Mucosa of stomach (tissue), 1 donor: Measurements from ENCODE around the gene SLC17A2.
A peak's percentile ranks its signal among the peaks of the same experiment; 100 is the strongest.

Experiments used
- H3K27me3 ChIP-seq: one replicate; pipeline ENCODE4 v1.7.0; 2013; ENCODE audit warnings: mild to moderate bottlenecking, low read length; ENCODE audit not compliant: control insufficient read depth, insufficient read depth
- H3K36me3 ChIP-seq: one replicate; pipeline ENCODE4 v1.7.0; 2013; ENCODE audit warnings: low read length; ENCODE audit not compliant: control insufficient read depth, insufficient read depth
- H3K4me1 ChIP-seq: one replicate; pipeline ENCODE4 v1.7.0; 2013; ENCODE audit warnings: mild to moderate bottlenecking, low read length; ENCODE audit not compliant: control insufficient read depth, insufficient read depth
- H3K4me3 ChIP-seq: one replicate; pipeline ENCODE4 v1.7.0; 2013; ENCODE audit warnings: low read length
- H3K9ac ChIP-seq: one replicate; pipeline ENCODE4 v1.7.0; 2013; ENCODE audit warnings: mild to moderate bottlenecking, low read length, moderate library complexity
- H3K9me3 ChIP-seq: one replicate; pipeline ENCODE4 v1.7.0; 2013; ENCODE audit warnings: mild to moderate bottlenecking, low read length, moderate library complexity; ENCODE audit not compliant: control insufficient read depth
- donor health status: Pancreatic carcinoma.

Gene SLC17A2

GRCh38 chr6:25962149-25963127, 31.9 kb upstream of the SLC17A2 start, which contains the start of gene TRIM38:
Gene TRIM38 (plus strand): TSS chr6:25962802. CDS start chr6:25966523, 3,721 bp downstream.
- Histone ChIP-seq H3K9me3 (no peaks in the 10 kb centered on the region), H3K4me1 (peaks cover 9% of the 10 kb centered on the region), H3K4me3 (peak within 1 kb of the TSS; percentile 96), H3K27me3 (no peaks in the 10 kb centered on the region), H3K36me3 (no peaks in the 10 kb centered on the region), H3K9ac (peak within 1 kb of the TSS; percentile 96)

GRCh38 chr6:25961619-25962148, 31.2 kb upstream of the SLC17A2 start:
- H3K4me1 ChIP-seq = peaks cover 9% of the 10 kb centered on the region
- H3K36me3 ChIP-seq = no peaks in the 10 kb centered on the region
- no peak overlapping the region for H3K4me3 ChIP-seq
- H3K27me3 ChIP-seq = no peaks in the 10 kb centered on the region
- H3K9ac ChIP-seq = peak overlapping the region; percentile 96
- no peaks in the 10 kb centered on the region for H3K9me3 ChIP-seq

GRCh38 chr6:25960734-25961133, 30.2 kb upstream of the SLC17A2 start:
- Histone ChIP-seq H3K36me3 (no peaks in the 10 kb centered on the region), H3K4me1 (peaks cover 9% of the 10 kb centered on the region), H3K4me3 (no peak overlapping the region), H3K9ac (no peak overlapping the region), H3K9me3 (no peaks in the 10 kb centered on the region), H3K27me3 (no peaks in the 10 kb centered on the region)

DNA sequence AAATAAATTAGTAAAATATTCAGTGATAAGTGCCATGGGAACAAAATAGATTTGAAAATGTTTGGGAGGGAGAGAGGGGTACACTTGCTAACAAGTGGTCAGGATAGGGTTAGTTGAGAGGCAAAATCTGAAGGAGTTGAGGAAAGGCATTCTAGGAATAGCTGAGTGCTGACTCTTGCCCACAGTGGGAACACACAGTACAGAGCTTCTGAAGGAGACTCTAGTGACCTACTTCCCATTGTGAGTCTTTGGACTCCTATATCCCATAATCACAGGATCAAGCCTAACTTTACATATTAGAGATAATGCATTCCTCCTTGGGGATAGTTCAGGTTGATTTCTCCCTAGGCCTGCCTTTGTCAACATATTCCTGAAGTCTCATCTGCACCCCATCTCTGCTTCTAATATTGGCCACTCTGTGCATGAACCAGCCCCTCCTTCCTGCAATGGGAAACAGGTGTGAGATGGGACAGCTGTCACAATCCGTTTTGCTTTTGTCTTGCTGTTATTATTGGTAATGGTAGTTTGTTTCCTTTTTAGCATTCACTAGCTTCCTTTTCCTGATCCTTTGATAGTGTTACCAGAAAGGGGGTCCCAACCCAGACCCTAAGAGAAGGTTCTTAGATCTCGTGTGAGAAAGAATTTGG, 29.5 kb upstream of the SLC17A2 start:
- no peaks in the 10 kb centered on the region for H3K9me3 ChIP-seq
- peaks cover 9% of the 10 kb centered on the region for H3K4me1 ChIP-seq
- H3K36me3 ChIP-seq = no peaks in the 10 kb centered on the region
- H3K9ac ChIP-seq = no peak overlapping the region
- no peak overlapping the region for H3K4me3 ChIP-seq
- H3K27me3 ChIP-seq = no peaks in the 10 kb centered on the region

DNA sequence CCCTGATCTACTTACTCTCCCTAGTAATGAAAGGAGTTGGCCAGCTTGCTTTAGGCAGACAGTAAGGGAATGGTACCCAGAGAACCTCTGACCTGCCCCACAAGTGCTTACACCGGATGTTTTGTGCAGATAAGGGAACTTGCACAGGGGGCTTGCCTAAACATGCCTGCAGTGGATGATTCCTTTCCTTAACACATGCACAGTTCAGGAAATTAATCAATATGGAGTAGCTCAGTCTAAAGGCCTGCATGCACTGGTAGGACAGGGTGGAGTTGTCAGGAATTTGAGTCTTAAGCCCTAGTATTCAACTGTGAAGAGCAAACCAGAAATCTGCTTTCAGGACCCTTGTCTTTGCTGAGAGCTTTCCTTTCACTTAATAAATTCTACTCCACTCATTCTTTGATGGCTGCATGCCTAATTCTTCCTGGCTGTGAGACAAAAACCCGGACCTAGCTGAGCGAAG, 28.2 kb upstream of the SLC17A2 start:
- no peak overlapping the region for H3K4me3 ChIP-seq
- H3K36me3 ChIP-seq = no peaks in the 10 kb centered on the region
- no peaks in the 10 kb centered on the region for H3K27me3 ChIP-seq
- H3K9ac ChIP-seq = no peak overlapping the region
- no peaks in the 10 kb centered on the region for H3K9me3 ChIP-seq
- peaks cover 5% of the 10 kb centered on the region for H3K4me1 ChIP-seq

DNA sequence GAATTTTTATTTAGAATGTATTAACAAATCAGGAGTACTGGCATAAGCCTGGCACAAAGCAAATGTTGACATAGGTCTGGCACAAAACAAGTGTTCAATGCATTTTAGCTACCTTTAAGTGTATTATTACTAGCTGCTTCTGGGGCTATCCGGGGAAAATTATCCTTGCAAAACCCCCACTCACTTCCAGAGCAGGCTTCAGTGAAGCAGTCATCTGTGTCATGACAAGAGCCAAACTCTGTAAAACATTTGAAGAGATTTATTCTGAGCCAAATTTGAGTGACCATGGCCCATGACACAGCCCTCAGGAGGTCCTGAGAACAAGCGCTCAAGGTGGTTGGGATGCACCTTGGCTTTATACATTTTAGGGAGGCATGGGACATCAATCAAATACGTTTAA, 25.7 kb upstream of the SLC17A2 start:
- Histone ChIP-seq H3K27me3 (no peaks in the 10 kb centered on the region), H3K9me3 (no peaks in the 10 kb centered on the region), H3K4me1 (no peaks in the 10 kb centered on the region), H3K4me3 (no peak overlapping the region), H3K9ac (no peak overlapping the region), H3K36me3 (no peaks in the 10 kb centered on the region)

DNA sequence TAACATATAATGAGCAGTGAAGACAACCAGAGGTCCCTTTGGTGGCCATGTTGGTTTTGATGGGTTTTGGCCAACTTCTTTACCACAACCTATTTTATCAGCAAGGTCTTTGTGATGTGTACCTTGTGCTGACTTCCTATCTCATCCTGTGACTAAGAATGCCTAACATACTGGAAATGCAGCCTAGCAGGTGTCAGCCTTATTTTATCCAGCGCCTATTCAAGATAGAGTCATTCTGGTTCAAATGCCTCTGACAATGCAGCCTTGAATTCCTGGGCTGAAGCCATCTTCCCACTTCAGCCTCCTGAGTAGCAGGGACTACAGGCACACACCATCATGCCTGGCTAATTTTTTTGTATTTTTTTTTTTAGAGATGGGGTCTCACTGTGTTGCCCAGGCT, 24.3 kb upstream of the SLC17A2 start:
- no peaks in the 10 kb centered on the region for H3K27me3 ChIP-seq
- no peaks in the 10 kb centered on the region for H3K36me3 ChIP-seq
- H3K4me3 ChIP-seq = no peak overlapping the region

DNA sequence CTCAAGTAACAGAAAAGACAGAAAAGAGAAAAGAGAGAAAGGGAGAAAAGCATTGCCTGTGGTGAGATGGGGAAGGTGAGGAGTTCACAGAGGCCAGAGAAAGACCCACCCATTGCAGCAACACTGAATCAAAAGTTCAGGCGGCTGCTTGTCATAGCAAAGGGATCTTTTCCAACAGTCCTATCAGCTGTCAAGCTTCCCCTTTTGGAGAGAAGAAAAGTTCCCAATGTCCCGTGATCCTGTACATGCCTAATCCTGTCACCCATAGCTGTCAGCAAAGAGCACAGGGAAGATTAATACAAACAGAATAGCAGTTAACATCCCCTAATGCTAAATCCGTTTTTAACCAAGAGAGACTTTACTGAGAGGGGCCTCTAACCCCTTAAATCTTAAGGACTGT, 23.2 kb upstream of the SLC17A2 start:
- Histone ChIP-seq H3K9ac (no peak overlapping the region), H3K9me3 (no peaks in the 10 kb centered on the region), H3K4me3 (no peak overlapping the region), H3K36me3 (no peaks in the 10 kb centered on the region), H3K4me1 (no peaks in the 10 kb centered on the region), H3K27me3 (no peaks in the 10 kb centered on the region)

More for the DNA sequence above, 24.3 kb upstream of the SLC17A2 start:
- no peaks in the 10 kb centered on the region for H3K9me3 ChIP-seq
- no peaks in the 10 kb centered on the region for H3K4me1 ChIP-seq
- H3K9ac ChIP-seq = no peak overlapping the region

- Histone ChIP-seq H3K27me3 (no peaks in the 10 kb centered on the region), H3K9ac (no peak overlapping the region), H3K9me3 (no peaks in the 10 kb centered on the region), H3K36me3 (no peaks in the 10 kb centered on the region), H3K4me3 (no peak overlapping the region), H3K4me1 (no peaks in the 10 kb centered on the region)
These were observed 22.0 kb upstream of the SLC17A2 start for GRCh38 chr6:25952535-25952934.

DNA sequence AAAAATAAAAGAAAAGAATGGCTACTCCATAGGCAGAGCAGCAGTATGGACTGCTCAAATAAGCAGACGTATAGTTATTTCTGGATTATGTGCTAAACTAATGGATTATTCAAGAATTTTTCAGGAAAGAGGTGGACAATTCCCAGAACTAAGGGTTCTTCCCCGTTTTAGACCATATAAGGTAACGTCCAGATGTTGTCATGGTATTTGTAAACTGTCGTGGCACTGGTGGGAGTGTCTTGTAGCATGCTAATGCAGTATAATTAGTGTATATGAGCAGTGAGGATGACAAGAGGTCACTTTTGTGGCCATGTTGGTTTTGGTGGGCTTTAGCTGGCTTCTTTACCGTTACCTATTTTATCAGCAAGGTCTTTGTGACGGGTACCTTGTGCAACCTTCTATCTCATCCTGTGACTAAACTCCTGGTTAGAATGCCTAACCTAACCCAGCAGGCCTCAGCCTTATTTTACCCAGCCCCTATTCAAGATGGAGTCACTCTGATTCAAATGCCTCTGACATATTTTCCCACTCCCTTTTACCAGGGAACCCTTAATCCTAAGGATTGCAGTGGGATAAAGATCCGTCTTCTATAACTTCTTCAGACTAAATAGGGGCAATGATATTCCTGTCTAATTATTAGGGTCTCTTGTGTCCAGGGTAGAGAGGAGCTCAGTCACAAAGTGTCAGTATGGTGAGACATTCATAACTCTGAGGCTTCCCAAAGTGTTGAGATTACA, 21.0 kb upstream of the SLC17A2 start:
- no peaks in the 10 kb centered on the region for H3K9me3 ChIP-seq
- H3K4me3 ChIP-seq = no peak overlapping the region
- H3K27me3 ChIP-seq = no peaks in the 10 kb centered on the region
- H3K9ac ChIP-seq = no peak overlapping the region
- H3K36me3 ChIP-seq = no peaks in the 10 kb centered on the region
- H3K4me1 ChIP-seq = no peaks in the 10 kb centered on the region

DNA sequence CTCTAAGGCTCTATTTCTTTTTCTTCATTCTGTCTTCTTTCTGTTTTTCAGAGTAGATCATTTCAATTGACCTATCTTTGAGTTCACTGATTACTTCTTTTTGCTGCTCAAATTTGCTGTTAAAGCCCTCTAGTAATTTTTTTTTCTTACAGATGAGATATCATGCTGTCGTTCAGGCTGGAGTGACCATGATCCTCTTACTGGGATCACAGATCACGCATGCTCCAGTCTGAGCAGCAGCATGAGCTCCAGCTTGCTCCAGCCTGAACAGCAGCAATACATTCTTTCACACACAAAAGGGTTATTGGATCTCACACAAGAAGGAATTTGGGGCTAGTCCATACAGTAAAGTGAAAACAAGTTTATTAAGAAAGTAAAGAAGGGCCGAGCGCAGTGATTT, 19.8 kb upstream of the SLC17A2 start:
- Histone ChIP-seq H3K27me3 (peaks cover under 1% of the 10 kb centered on the region), H3K4me3 (no peak overlapping the region), H3K4me1 (no peaks in the 10 kb centered on the region), H3K9me3 (no peaks in the 10 kb centered on the region), H3K9ac (no peak overlapping the region), H3K36me3 (no peaks in the 10 kb centered on the region)
